A549 treated with Hydrocortisone at 1 μM for 4 hours (cell line): ENCODE measurements around the gene G6PC1. TPM values are rescaled to one million over a fixed set of nuclear protein-coding genes. Genes with fewer than 3 reads are reported as not detected.

Experiments
- total RNA-seq: library from RNA; stranded (reverse); fragments of 200-300 nt; extraction: Qiagen RNA extraction; gene quantifications from 5 replicates; pipeline ENCODE4 v1.2.3, GENCODE V29; 2022

G6PC1 gene
- total RNA-seq = 0.14 TPM in 1 of 5 replicates, not detected in the others

GRCh38 chr17:42900460-42901331 lies at the start of gene G6PC1:
G6PC1 (plus strand) TSS chr17:42900799; CDS start chr17:42900877, 78 bp downstream.

DNA sequence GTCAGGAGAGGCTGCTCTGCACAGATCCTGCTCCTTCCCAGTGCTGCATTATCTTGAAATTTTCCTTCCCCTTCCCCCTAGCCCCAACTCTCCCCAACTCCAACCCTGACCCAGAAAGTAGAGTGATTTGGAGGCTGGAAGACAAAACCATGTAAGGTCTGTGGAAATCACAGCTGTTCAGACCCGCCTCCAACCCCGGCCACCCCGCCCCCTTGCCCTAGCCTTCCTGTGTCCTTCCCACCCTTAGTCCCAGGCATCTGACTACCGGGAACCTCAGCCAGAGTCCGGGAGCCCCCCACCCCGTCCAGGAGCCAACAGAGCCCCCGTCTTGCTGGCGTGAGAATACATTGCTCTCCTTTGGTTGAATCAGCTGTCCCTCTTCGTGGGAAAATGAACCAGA lies 49.6 kb upstream of the G6PC1 start, which contains the start of gene AOC3:
Gene AOC3 (plus strand): TSS at position 246 of the 400 bp plus-strand sequence. CDS start 145 bp downstream, at position 391.

Other genes with a start within 250 kb of the G6PC1 start
- 17.1 to 23.8 TPM (median 20.7 TPM) in 5 replicates for gene TUBG2, start 241.5 kb upstream of the G6PC1 start, total RNA-seq
- 11.6 to 16.4 TPM (median 16.0 TPM) in 5 replicates for gene PLEKHH3, start 223.8 kb upstream of the G6PC1 start, total RNA-seq
- 0.28 to 0.36 TPM (median 0.32 TPM) in 5 replicates for gene CCR10, start 219.0 kb upstream of the G6PC1 start, total RNA-seq
- gene CNTNAP1, start 218.3 kb upstream of the G6PC1 start, total RNA-seq = 4.7 to 5.9 TPM (median 5.5 TPM) in 5 replicates
- 8.2 to 12.3 TPM (median 11.9 TPM) in 5 replicates for gene EZH1, start 155.8 kb upstream of the G6PC1 start, total RNA-seq
- gene RAMP2, start 139.6 kb upstream of the G6PC1 start, total RNA-seq = 0.75 to 1.2 TPM (median 1.0 TPM) in 5 replicates
- gene VPS25, start 127.3 kb upstream of the G6PC1 start, total RNA-seq = 121 to 127 TPM (median 125 TPM) in 5 replicates
- 1.0 to 1.7 TPM (median 1.2 TPM) in 5 replicates for gene WNK4, start 120.2 kb upstream of the G6PC1 start, total RNA-seq
- 106 to 148 TPM (median 136 TPM) in 5 replicates for gene COA3, start 102.1 kb upstream of the G6PC1 start, total RNA-seq
- gene CNTD1, start 101.9 kb upstream of the G6PC1 start, total RNA-seq = 0.09 to 0.17 TPM (median 0.13 TPM) in 3 of 5 replicates, not detected in the others
- 72.3 to 106 TPM (median 77.4 TPM) in 5 replicates for gene BECN1, start 76.5 kb upstream of the G6PC1 start, total RNA-seq
- gene PSME3, start 67.4 kb upstream of the G6PC1 start, total RNA-seq = 222 to 326 TPM (median 227 TPM) in 5 replicates
- 1.6 to 2.4 TPM (median 2.0 TPM) in 5 replicates for gene AOC2, start 56.2 kb upstream of the G6PC1 start, total RNA-seq
- 1.1 to 2.1 TPM (median 1.4 TPM) in 5 replicates for gene AOC3, start 49.6 kb upstream of the G6PC1 start, total RNA-seq
- 52.7 to 63.5 TPM (median 56.9 TPM) in 5 replicates for gene AARSD1, start 63.7 kb downstream of the G6PC1 start, total RNA-seq
- gene PTGES3L, start 79.3 kb downstream of the G6PC1 start, total RNA-seq = 0.95 to 1.4 TPM (median 1.1 TPM) in 5 replicates
- 19.7 to 22.3 TPM (median 21.1 TPM) in 5 replicates for gene RUNDC1, start 79.8 kb downstream of the G6PC1 start, total RNA-seq
- 2,950 to 3,217 TPM (median 3,086 TPM) in 5 replicates for gene RPL27, start 97.6 kb downstream of the G6PC1 start, total RNA-seq
- gene IFI35, start 106.0 kb downstream of the G6PC1 start, total RNA-seq = 15.8 to 21.1 TPM (median 18.4 TPM) in 5 replicates
- gene VAT1, start 121.6 kb downstream of the G6PC1 start, total RNA-seq = 230 to 245 TPM (median 244 TPM) in 5 replicates
- 0.07 to 0.22 TPM (median 0.15 TPM) in 5 replicates for gene RND2, start 124.4 kb downstream of the G6PC1 start, total RNA-seq
- 22.1 to 36.5 TPM (median 24.7 TPM) in 5 replicates for gene BRCA1, start 224.6 kb downstream of the G6PC1 start, total RNA-seq